ENCODE data around the gene CCDC158.

- TF ChIP-seq EZH2 (IDR thresholded peaks at IDR 0.05; ENCODE audit: borderline replicate concordance, insufficient read depth, low read depth, low read length, poor library complexity, severe bottlenecking) (no peak), CTCF (IDR thresholded peaks at IDR 0.05) (no peak)
Observed at GRCh38 chr4:76306882-76307659, 113.9 kb downstream of the CCDC158 start.

All from B cell (primary cell).